ENCODE results near the gene CACNA2D3.

- TF ChIP-seq GATA2 (IDR thresholded peaks at IDR 0.05; ENCODE audit: low read depth, low read length) (no peak), GATA3 (IDR thresholded peaks at IDR 0.05; ENCODE audit: low read depth, low read length) (no peak)
Measured at GRCh38 chr3:54968546-54969172, 846.3 kb downstream of the CACNA2D3 start.
